Right lobe of liver (tissue), 4 donors: ENCODE results near the gene SLC44A1.

Source experiments
- CTCF ChIP-seq, 4 donors: fragments of 200-600 bp in 3 of 4; fragments of 450-650 bp in 1 of 4; IDR thresholded peaks; one replicate each; pipeline versions ENCODE4 v1.5.1 to v1.8.0; 2016 to 2022; ENCODE audit warnings: antibody characterized with exemption in 4 of 4, mild to moderate bottlenecking in 2 of 4
- POLR2A ChIP-seq: fragments of 450-650 bp; IDR thresholded peaks from one replicate; pipeline ENCODE4 v1.6.1; 2017; ENCODE audit warnings: antibody characterized with exemption, mild to moderate bottlenecking
- donor health status: DM: no; HTN: no; CAD: no.
- donor health status: DM: no; HTN: no; CAD: no.
- donor health status: DM: no; HTN: yes; CAD: no.

GRCh38 chr9:105441616-105442160 is 197.2 kb downstream of the SLC44A1 start:
- TF ChIP-seq CTCF (IDR thresholded peaks at IDR 0.05) (no peak), POLR2A (no peak)
